HG03135 (cell line): Measurements from ENCODE around the gene STMP1.
"Not testable (repeated sequence)": the region's sequence is repeated elsewhere in the genome, so short reads cannot be mapped to it uniquely, and the experiment has no call there.

Experiments used
- ATAC-seq: cut with Tn5 transposase; IDR thresholded peaks from one replicate; pipeline ENCODE4 v1.9.1; 2021; ENCODE audit warnings: mild to moderate bottlenecking, moderate library complexity; ENCODE audit not compliant: unreplicated experiment

STMP1 gene

GRCh38 chr7:135664046-135664589 lies 1.8 kb downstream of the STMP1 start:
- ATAC-seq, result no peak

DNA sequence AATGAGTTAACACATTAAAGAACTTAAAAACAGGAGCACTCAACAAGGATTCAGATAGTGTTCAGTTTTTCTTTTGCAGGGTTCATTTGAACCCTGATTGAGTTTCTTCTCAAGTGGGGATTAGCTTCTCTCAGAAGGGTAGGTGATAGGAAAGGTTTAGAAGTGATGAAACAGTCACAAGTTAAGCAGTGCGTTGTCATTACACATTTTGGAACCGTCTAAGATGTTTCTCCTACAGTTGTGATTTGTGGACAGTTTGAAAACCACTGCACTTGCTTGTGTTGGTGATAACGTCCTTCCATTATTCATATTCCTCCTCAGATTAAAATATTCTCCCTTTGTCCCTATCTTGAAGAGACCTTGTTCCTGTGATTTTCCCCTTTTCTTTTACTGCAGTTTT lies 2.7 kb downstream of the STMP1 start:
- no peak for ATAC-seq

- ATAC-seq, result no peak
Observed at GRCh38 chr7:135666156-135666555, 3.8 kb downstream of the STMP1 start.

- no peak for ATAC-seq
Observed at GRCh38 chr7:135666846-135667245, 4.5 kb downstream of the STMP1 start.

DNA sequence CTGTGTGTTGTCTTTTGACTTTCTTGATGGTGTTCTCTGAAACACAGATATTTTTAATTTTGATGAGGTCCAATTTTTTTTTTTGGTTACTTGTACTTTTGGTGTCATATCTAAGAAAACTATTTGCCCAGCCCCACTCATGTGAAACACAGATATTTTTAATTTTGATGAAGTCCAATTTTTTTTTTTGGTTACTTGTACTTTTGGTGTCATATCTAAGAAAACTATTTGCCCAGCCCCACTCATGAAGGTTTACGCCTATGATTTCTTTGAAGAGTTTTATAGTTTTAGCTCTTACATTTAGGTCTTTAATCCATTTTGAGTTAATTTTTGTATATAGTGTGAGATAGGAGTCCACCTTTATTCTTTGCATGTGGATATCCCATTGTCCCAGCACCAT lies 5.3 kb downstream of the STMP1 start:
- ATAC-seq, result not testable (repeated sequence)

DNA sequence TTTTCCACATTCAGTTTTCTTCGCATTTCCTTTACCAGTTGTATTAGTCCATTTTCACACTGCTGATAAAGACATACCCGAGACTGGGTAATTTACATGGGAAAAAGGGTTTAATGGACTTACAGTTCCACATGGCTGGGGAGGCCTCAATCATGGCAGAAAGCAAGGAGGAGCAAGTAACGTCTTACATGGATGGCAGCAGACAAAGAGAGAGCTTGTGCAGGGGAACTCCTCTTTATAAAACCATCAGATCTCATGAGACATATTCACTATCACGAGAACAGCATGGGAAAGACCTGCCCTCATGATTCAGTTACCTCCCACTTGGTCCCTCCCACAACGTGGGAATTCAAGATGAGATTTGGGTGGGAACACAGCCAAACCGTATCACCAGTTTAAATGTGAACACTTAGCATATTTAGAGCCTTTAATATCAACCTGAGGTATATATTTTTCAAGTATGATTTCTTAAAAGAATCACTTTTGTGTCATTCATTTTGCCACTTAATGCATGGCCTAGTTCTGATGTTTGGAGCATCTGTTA lies 6.6 kb downstream of the STMP1 start:
- ATAC-seq, result not testable (repeated sequence)

GRCh38 chr7:135669774-135670173 lies 7.5 kb downstream of the STMP1 start:
- no peak for ATAC-seq

GRCh38 chr7:135670179-135670578 lies 7.9 kb downstream of the STMP1 start:
- no peak for ATAC-seq

DNA sequence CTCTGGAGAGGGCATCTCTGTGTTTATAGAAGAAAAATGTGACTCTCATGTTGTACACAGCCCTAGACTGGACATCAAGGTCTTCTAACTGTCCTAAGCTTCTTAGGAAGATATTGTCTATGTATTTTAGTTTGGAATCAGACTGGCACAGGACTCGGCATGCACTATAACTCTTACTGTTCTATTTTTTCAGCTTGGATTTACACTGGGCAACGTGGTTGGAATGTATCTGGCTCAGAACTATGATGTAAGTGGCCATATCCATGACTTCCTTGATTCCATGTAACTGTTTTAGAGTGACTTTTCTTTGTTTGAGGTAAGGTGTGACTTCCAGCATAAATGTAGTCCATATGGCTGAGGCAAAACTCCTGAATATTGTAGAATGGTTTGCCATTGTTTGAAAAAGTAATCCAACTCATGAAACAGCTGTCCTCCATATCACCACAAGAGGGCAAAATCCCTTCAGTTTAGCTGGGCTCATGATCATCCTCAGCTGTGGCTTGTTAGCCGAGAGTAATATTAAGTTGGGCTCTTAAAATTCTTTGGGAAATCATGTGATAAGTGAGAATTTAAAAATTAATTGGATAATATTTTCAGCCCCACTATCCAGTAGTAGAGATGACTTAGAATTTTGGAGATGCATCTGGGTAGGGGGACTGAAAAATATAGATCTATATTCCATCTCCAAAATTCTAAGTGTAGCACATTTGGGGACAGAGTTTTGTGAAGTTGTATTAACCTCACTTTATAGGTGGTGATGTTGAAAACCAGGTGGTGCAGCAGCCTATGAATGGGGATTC lies 10.4 kb downstream of the STMP1 start:
- no peak for ATAC-seq

DNA sequence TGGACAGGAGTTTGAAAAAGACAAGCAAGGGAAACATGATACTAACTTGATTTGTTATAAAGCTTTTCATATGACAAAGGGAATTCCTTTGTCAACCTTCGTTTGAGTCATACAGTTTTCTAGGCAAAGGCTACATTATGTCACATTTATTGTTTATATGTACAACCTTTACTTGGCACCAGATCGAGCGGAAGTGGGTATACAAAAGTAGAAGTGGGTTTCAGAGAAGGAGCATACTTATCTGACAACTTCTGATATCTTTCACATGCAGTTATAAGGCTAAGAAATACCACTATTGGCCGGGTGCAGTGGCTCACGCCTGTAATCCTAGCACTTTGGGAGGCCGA lies 11.0 kb downstream of the STMP1 start:
- no peak for ATAC-seq

- no peak for ATAC-seq
Observed at GRCh38 chr7:135678612-135679575, 16.6 kb downstream of the STMP1 start.

GRCh38 chr7:135681762-135682161 lies 19.4 kb downstream of the STMP1 start:
- ATAC-seq, result no peak

- ATAC-seq, result no peak
Observed at GRCh38 chr7:135682191-135682590, 19.9 kb downstream of the STMP1 start.

GRCh38 chr7:135683609-135684008 lies 21.3 kb downstream of the STMP1 start:
- ATAC-seq, result no peak

DNA sequence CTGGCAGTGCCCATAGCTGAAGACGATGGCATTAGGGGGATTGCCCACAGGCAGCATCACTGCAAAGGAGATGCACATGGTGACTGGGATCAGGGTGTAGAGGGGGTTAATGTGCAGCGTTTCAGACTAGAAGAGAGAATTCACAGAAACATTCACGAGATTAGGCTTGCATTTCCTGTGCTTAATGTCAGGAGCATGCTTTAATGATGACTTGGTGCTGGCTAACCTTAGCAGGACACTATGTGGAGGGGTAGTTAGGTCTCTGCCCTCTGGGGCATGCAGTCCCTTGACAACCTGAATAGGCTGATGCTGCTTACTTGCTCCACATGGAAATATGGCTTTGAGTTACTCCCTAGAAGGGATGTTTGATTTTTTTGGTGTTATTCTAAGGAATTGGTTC lies 21.8 kb downstream of the STMP1 start:
- no peak for ATAC-seq

- no peak for ATAC-seq
Observed at GRCh38 chr7:135684699-135685098, 22.4 kb downstream of the STMP1 start.

- ATAC-seq, result no peak
Observed at GRCh38 chr7:135685306-135686084, 23.2 kb downstream of the STMP1 start.

DNA sequence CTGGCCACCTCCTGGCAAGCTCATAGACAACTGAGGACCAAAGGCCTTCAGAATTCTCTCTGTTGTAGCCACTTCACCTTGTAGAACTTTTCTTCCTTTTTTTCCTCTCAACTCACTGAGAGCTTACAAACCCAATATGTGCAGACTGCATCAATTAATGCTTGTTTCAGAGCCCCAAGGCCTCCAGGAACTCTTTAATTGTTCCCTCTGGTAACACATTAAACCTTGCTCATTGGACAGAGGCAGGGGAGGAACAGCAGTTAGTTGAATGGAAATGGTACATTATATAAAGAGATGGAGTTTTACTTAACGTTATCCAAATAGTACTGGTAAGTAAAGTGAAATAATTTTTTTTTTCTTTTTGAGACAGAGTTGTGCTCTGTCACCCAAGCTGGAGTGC lies 25.2 kb downstream of the STMP1 start:
- ATAC-seq, result no peak

DNA sequence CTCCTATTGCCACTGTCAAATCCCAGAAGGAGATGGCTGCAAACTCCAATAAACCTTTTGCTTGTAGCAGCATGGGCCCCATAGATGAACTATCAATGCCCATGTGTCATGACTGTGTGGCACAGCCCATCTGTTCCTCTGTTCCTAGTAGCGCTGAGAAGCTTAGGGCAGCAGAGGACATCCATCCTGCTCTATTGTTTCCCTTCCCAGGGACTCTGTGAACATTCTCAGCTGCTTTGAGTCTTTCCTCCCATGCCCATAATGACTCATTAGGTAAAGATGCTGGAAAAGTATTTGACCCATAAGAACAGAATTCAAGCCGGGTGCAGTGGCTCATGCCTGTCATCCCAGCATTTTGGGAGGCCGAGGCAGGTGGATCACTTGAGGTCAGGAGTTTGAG lies 28.3 kb downstream of the STMP1 start:
- no peak for ATAC-seq

DNA sequence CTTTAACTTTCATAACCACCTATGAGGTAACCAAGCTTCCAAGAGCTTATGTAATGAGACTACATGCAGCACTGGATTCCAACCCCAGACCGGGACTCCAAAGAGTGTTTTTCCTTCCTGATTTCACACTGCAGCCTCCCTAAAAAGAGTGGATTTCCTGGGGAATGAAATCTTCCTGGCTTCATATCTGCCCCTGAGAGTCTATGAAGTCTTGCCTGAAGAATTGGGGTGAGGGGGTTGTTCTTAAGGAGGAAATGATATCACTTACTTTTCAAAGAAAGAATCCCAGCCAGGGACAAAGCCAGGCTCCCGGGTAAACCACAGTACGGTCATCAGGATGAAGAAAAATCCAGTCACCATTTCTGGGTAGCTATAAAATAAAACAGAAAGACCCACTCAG lies 29.7 kb downstream of the STMP1 start:
- no peak for ATAC-seq

DNA sequence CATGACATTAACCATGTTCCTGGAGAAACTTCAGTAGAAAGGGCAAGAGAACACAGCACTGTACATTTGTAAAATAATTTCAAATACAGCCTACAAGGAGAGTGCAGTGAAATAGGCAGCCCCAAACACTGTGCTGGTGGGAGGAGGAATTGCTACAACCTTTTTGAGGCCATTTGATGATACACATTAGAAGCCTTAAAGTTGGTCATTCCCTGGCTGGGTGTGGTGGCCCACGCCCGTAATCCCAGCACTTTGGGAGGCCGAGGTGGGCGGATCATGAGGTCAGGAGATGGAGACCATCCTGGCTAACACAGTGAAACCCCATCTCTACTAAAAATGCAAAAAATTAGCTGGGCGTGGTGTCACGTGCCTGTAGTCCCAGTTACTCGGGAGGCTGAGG lies 30.3 kb downstream of the STMP1 start:
- ATAC-seq, result not testable (repeated sequence)
